ENCODE results near the gene PTTG1IP.
"Not testable (repeated sequence)": the region's sequence is repeated elsewhere in the genome, so short reads cannot be mapped to it uniquely, and the experiment has no call there.

The PTTG1IP gene

GRCh38 chr21:44886113-44887075 lies 12.9 kb upstream of the PTTG1IP start:
- no peak overlapping the region for H3K4me3 ChIP-seq (ENCODE audit: low read depth, low read length)
- TF ChIP-seq, protein P1, sequence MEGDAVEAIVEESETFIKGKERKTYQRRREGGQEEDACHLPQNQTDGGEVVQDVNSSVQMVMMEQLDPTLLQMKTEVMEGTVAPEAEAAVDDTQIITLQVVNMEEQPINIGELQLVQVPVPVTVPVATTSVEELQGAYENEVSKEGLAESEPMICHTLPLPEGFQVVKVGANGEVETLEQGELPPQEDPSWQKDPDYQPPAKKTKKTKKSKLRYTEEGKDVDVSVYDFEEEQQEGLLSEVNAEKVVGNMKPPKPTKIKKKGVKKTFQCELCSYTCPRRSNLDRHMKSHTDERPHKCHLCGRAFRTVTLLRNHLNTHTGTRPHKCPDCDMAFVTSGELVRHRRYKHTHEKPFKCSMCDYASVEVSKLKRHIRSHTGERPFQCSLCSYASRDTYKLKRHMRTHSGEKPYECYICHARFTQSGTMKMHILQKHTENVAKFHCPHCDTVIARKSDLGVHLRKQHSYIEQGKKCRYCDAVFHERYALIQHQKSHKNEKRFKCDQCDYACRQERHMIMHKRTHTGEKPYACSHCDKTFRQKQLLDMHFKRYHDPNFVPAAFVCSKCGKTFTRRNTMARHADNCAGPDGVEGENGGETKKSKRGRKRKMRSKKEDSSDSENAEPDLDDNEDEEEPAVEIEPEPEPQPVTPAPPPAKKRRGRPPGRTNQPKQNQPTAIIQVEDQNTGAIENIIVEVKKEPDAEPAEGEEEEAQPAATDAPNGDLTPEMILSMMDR (conservative IDR thresholded peaks at IDR 0.05; ENCODE audit: low read depth, low read length): no peak
- DNase-seq (ENCODE audit: low read depth): no peak

DNA sequence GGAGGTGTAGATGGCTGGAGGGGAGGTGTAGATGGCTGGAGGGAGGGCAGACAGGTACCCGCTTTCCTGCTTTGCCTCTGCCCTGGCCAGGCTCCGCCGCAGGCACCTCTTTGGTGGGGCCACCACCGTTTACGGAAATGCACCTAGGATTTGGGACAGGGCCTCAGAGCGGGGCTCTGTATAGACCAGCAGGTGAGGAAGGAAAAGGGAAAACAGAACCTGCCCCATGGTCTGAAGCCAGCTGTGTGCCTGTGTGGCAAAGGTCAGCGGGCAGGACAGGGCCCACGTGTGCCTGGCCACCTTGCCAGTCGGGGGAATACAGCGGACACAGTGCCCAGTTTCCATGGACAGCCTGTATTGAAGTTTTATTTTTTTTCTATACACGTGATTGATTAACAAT lies 12.1 kb upstream of the PTTG1IP start:
- TF ChIP-seq, protein P1 (conservative IDR thresholded peaks at IDR 0.05; ENCODE audit: low read depth, low read length): no peak
- no peak overlapping the region for H3K4me3 ChIP-seq (ENCODE audit: low read depth, low read length)
- no peak for DNase-seq (ENCODE audit: low read depth)

- no peak overlapping the region for H3K4me3 ChIP-seq (ENCODE audit: low read depth, low read length)
- DNase-seq (ENCODE audit: low read depth): no peak
- TF ChIP-seq, protein P1 (conservative IDR thresholded peaks at IDR 0.05; ENCODE audit: low read depth, low read length): no peak
Measured at GRCh38 chr21:44884097-44884496, 10.6 kb upstream of the PTTG1IP start.

DNA sequence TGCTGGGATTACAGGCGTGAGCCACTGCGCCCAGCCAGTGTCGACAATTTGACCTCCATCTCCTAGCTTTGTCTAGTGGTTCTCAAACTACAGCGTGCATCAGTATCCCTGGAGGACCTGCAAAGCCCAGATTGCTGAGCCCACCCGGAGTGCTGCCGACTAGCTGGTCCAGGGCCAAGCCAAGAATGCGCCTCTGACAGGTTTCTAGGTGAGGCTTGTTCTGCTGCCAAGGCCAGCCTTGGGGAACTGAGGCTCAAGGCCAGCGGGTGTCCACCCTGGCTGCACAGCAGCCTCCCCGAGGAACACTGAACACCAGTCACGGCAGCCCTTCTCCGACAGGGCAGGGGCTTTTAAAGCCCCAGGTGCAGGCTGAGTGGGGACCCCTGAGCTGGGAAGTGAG lies 9.8 kb upstream of the PTTG1IP start:
- DNase-seq (ENCODE audit: low read depth): no peak
- TF ChIP-seq, protein P1 (conservative IDR thresholded peaks at IDR 0.05; ENCODE audit: low read depth, low read length): no peak

DNA sequence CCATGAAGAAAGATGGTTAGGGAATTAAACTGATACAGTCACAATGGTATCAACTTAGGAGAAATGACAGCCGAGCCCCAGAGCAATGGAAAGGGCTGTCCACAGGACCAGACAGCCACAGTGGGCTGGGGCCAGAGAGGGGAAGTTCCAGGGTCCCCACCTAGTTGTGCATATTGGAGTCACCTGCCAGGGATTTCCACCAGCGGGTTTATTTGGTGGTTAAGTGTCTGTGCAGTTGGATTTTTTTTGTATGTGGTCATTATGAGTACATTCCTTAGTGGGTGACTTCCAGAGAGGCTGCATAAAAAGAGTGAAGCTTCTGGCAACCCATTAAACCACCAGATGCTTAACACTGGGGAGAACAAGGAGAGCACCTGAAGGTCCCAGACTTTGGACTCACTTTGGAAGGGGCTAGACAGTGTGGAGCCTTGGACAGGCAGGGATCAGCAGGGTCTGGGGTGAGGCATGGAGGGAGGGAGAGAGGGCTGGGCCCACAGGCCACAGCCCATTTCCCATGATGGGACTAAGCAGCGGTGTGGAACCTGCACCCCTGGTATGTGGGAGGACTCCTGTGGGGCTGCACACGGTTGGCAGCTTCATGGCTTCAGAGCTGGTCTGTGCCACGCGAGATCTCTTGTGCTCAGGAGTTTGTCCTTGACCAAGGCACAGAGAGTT lies 7.8 kb upstream of the PTTG1IP start:
- TF ChIP-seq, protein P1 (conservative IDR thresholded peaks at IDR 0.05; ENCODE audit: low read depth, low read length): no peak

More for the DNA sequence above, 9.8 kb upstream of the PTTG1IP start:
- no peak overlapping the region for H3K4me3 ChIP-seq (ENCODE audit: low read depth, low read length)

GRCh38 chr21:44880405-44881197 lies 7.1 kb upstream of the PTTG1IP start:
- DNase-seq (ENCODE audit: low read depth): peak; percentile 62
- no peak overlapping the region for H3K4me3 ChIP-seq (ENCODE audit: low read depth, low read length)
- TF ChIP-seq, protein P1 (conservative IDR thresholded peaks at IDR 0.05; ENCODE audit: low read depth, low read length): no peak

More for the DNA sequence above, 7.8 kb upstream of the PTTG1IP start:
- DNase-seq (ENCODE audit: low read depth): peak; percentile 67
- no peak overlapping the region for H3K4me3 ChIP-seq (ENCODE audit: low read depth, low read length)

- not testable (repeated sequence) for DNase-seq (ENCODE audit: low read depth); H3K4me3 ChIP-seq (ENCODE audit: low read depth, low read length)
Measured at GRCh38 chr21:44879238-44879637, 5.7 kb upstream of the PTTG1IP start.

Data from choroid plexus epithelial cell (primary cell).